ENCODE results near the gene TEKT5.

TEKT5 gene

GRCh38 chr16:10665166-10665565 lies 29.6 kb downstream of the TEKT5 start:
- Histone ChIP-seq H3K27ac (ENCODE audit: low read depth, low read length) (no peak overlapping the region), H3K36me3 (ENCODE audit: control insufficient read depth, insufficient read depth, low read length) (no peaks in the 10 kb centered on the region), H3K9ac (ENCODE audit: low read length) (no peak overlapping the region), H3K4me3 (ENCODE audit: low read length) (no peak overlapping the region), H3K27me3 (ENCODE audit: control insufficient read depth, insufficient read depth, low read length) (no peaks in the 10 kb centered on the region), H3K4me1 (ENCODE audit: control insufficient read depth, insufficient read depth, low read length) (peaks cover 4% of the 10 kb centered on the region)

- Histone ChIP-seq H3K9ac (ENCODE audit: low read length) (no peak overlapping the region), H3K36me3 (ENCODE audit: control insufficient read depth, insufficient read depth, low read length) (no peaks in the 10 kb centered on the region), H3K4me3 (ENCODE audit: low read length) (no peak overlapping the region), H3K27me3 (ENCODE audit: control insufficient read depth, insufficient read depth, low read length) (no peaks in the 10 kb centered on the region), H3K4me1 (ENCODE audit: control insufficient read depth, insufficient read depth, low read length) (peaks cover 4% of the 10 kb centered on the region), H3K27ac (ENCODE audit: low read depth, low read length) (no peak overlapping the region)
These were observed 30.0 kb downstream of the TEKT5 start for GRCh38 chr16:10664720-10665126.

GRCh38 chr16:10663744-10664143 lies 31.0 kb downstream of the TEKT5 start:
- H3K27me3 ChIP-seq (ENCODE audit: control insufficient read depth, insufficient read depth, low read length) = no peaks in the 10 kb centered on the region
- H3K4me3 ChIP-seq (ENCODE audit: low read length) = no peak overlapping the region
- no peak overlapping the region for H3K9ac ChIP-seq (ENCODE audit: low read length)
- H3K36me3 ChIP-seq (ENCODE audit: control insufficient read depth, insufficient read depth, low read length) = no peaks in the 10 kb centered on the region
- H3K4me1 ChIP-seq (ENCODE audit: control insufficient read depth, insufficient read depth, low read length) = peaks cover 4% of the 10 kb centered on the region
- H3K27ac ChIP-seq (ENCODE audit: low read depth, low read length) = no peak overlapping the region

- H3K27ac ChIP-seq (ENCODE audit: low read depth, low read length) = no peak overlapping the region
- peaks cover 4% of the 10 kb centered on the region for H3K4me1 ChIP-seq (ENCODE audit: control insufficient read depth, insufficient read depth, low read length)
- no peaks in the 10 kb centered on the region for H3K27me3 ChIP-seq (ENCODE audit: control insufficient read depth, insufficient read depth, low read length)
- no peaks in the 10 kb centered on the region for H3K36me3 ChIP-seq (ENCODE audit: control insufficient read depth, insufficient read depth, low read length)
- H3K9ac ChIP-seq (ENCODE audit: low read length) = no peak overlapping the region
- no peak overlapping the region for H3K4me3 ChIP-seq (ENCODE audit: low read length)
These were observed 31.6 kb downstream of the TEKT5 start for GRCh38 chr16:10663146-10663545.

GRCh38 chr16:10662212-10662611 lies 32.5 kb downstream of the TEKT5 start:
- H3K27ac ChIP-seq (ENCODE audit: low read depth, low read length) = no peak overlapping the region
- H3K27me3 ChIP-seq (ENCODE audit: control insufficient read depth, insufficient read depth, low read length) = no peaks in the 10 kb centered on the region
- H3K4me1 ChIP-seq (ENCODE audit: control insufficient read depth, insufficient read depth, low read length) = peaks cover 4% of the 10 kb centered on the region
- no peaks in the 10 kb centered on the region for H3K36me3 ChIP-seq (ENCODE audit: control insufficient read depth, insufficient read depth, low read length)
- no peak overlapping the region for H3K9ac ChIP-seq (ENCODE audit: low read length)
- no peak overlapping the region for H3K4me3 ChIP-seq (ENCODE audit: low read length)

- H3K27ac ChIP-seq (ENCODE audit: low read depth, low read length) = no peak overlapping the region
- H3K9ac ChIP-seq (ENCODE audit: low read length) = no peak overlapping the region
- H3K27me3 ChIP-seq (ENCODE audit: control insufficient read depth, insufficient read depth, low read length) = no peaks in the 10 kb centered on the region
- H3K4me1 ChIP-seq (ENCODE audit: control insufficient read depth, insufficient read depth, low read length) = peaks cover 4% of the 10 kb centered on the region
- no peak overlapping the region for H3K4me3 ChIP-seq (ENCODE audit: low read length)
- no peaks in the 10 kb centered on the region for H3K36me3 ChIP-seq (ENCODE audit: control insufficient read depth, insufficient read depth, low read length)
These were observed 33.0 kb downstream of the TEKT5 start for GRCh38 chr16:10661737-10662136.

- Histone ChIP-seq H3K27me3 (ENCODE audit: control insufficient read depth, insufficient read depth, low read length) (no peaks in the 10 kb centered on the region), H3K9ac (ENCODE audit: low read length) (no peak overlapping the region), H3K27ac (ENCODE audit: low read depth, low read length) (no peak overlapping the region), H3K36me3 (ENCODE audit: control insufficient read depth, insufficient read depth, low read length) (no peaks in the 10 kb centered on the region), H3K4me1 (ENCODE audit: control insufficient read depth, insufficient read depth, low read length) (peaks cover 4% of the 10 kb centered on the region), H3K4me3 (ENCODE audit: low read length) (no peak overlapping the region)
These were observed 33.6 kb downstream of the TEKT5 start for GRCh38 chr16:10660950-10661635.

- Histone ChIP-seq H3K9ac (ENCODE audit: low read length) (no peak overlapping the region), H3K4me1 (ENCODE audit: control insufficient read depth, insufficient read depth, low read length) (peaks cover 4% of the 10 kb centered on the region), H3K4me3 (ENCODE audit: low read length) (no peak overlapping the region), H3K27ac (ENCODE audit: low read depth, low read length) (no peak overlapping the region), H3K27me3 (ENCODE audit: control insufficient read depth, insufficient read depth, low read length) (no peaks in the 10 kb centered on the region), H3K36me3 (ENCODE audit: control insufficient read depth, insufficient read depth, low read length) (no peaks in the 10 kb centered on the region)
These were observed 35.8 kb downstream of the TEKT5 start for GRCh38 chr16:10658943-10659342.

- H3K4me3 ChIP-seq (ENCODE audit: low read length) = no peak overlapping the region
- no peaks in the 10 kb centered on the region for H3K27me3 ChIP-seq (ENCODE audit: control insufficient read depth, insufficient read depth, low read length)
These were observed 36.8 kb downstream of the TEKT5 start for GRCh38 chr16:10657925-10658324.

GRCh38 chr16:10656618-10657017 lies 38.1 kb downstream of the TEKT5 start:
- Histone ChIP-seq H3K9ac (ENCODE audit: low read length) (no peak overlapping the region), H3K4me3 (ENCODE audit: low read length) (no peak overlapping the region), H3K36me3 (ENCODE audit: control insufficient read depth, insufficient read depth, low read length) (no peaks in the 10 kb centered on the region), H3K27me3 (ENCODE audit: control insufficient read depth, insufficient read depth, low read length) (no peaks in the 10 kb centered on the region), H3K4me1 (ENCODE audit: control insufficient read depth, insufficient read depth, low read length) (no peaks in the 10 kb centered on the region), H3K27ac (ENCODE audit: low read depth, low read length) (no peak overlapping the region)

More at GRCh38 chr16:10657925-10658324, 36.8 kb downstream of the TEKT5 start:
- peaks cover 4% of the 10 kb centered on the region for H3K4me1 ChIP-seq (ENCODE audit: control insufficient read depth, insufficient read depth, low read length)
- no peaks in the 10 kb centered on the region for H3K36me3 ChIP-seq (ENCODE audit: control insufficient read depth, insufficient read depth, low read length)
- no peak overlapping the region for H3K9ac ChIP-seq (ENCODE audit: low read length)
- H3K27ac ChIP-seq (ENCODE audit: low read depth, low read length) = no peak overlapping the region

- Histone ChIP-seq H3K4me1 (ENCODE audit: control insufficient read depth, insufficient read depth, low read length) (no peaks in the 10 kb centered on the region), H3K4me3 (ENCODE audit: low read length) (no peak overlapping the region), H3K27ac (ENCODE audit: low read depth, low read length) (no peak overlapping the region), H3K36me3 (ENCODE audit: control insufficient read depth, insufficient read depth, low read length) (no peaks in the 10 kb centered on the region), H3K9ac (ENCODE audit: low read length) (no peak overlapping the region), H3K27me3 (ENCODE audit: control insufficient read depth, insufficient read depth, low read length) (no peaks in the 10 kb centered on the region)
These were observed 39.2 kb downstream of the TEKT5 start for GRCh38 chr16:10655415-10655977.

- Histone ChIP-seq H3K27me3 (ENCODE audit: control insufficient read depth, insufficient read depth, low read length) (no peaks in the 10 kb centered on the region), H3K4me3 (ENCODE audit: low read length) (no peak overlapping the region)
These were observed 39.9 kb downstream of the TEKT5 start for GRCh38 chr16:10654592-10655414.

More at GRCh38 chr16:10654592-10655414, 39.9 kb downstream of the TEKT5 start:
- Histone ChIP-seq H3K27ac (ENCODE audit: low read depth, low read length) (no peak overlapping the region), H3K9ac (ENCODE audit: low read length) (no peak overlapping the region), H3K4me1 (ENCODE audit: control insufficient read depth, insufficient read depth, low read length) (no peaks in the 10 kb centered on the region), H3K36me3 (ENCODE audit: control insufficient read depth, insufficient read depth, low read length) (no peaks in the 10 kb centered on the region)
